ENCODE results near the gene PLCH1.

PLCH1 gene

DNA sequence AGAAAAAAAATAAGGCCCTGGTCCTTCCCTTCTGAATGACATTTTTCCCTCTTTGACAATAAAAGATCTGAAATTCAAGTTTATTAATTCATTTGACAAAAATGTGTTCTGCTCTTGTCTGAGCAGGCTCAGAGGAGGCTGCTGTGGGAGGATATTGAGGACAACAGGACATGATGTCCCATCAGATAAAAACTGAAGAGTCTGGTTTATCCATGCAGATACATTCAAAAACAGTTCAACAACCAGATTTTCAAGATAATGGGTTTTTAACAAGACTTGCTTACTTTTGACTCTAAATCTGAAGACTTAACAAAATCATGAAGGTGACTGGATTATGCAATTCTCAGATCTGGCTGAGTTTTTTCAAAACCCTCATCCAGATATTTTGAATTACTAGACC is 414.5 kb downstream of the PLCH1 start:
- DNase-seq (ENCODE audit: low read depth in 1 of 2, low spot score in 1 of 2) = no peak
- no peak overlapping the region for H3K27ac ChIP-seq (replicated peaks)

GRCh38 chr3:155329513-155330048 is 415.3 kb downstream of the PLCH1 start:
- H3K27me3 ChIP-seq (ENCODE audit: insufficient read depth, poor library complexity, severe bottlenecking) = no peaks in the 10 kb centered on the region
- TF ChIP-seq POLR2AphosphoS5 (IDR thresholded peaks at IDR 0.05; ENCODE audit: low read depth) (no peak), GABPA (IDR thresholded peaks at IDR 0.05; ENCODE audit: low read depth) (no peak), SPI1 (IDR thresholded peaks at IDR 0.05; ENCODE audit: borderline replicate concordance, low read depth) (no peak)
- TF ChIP-seq, protein P1, sequence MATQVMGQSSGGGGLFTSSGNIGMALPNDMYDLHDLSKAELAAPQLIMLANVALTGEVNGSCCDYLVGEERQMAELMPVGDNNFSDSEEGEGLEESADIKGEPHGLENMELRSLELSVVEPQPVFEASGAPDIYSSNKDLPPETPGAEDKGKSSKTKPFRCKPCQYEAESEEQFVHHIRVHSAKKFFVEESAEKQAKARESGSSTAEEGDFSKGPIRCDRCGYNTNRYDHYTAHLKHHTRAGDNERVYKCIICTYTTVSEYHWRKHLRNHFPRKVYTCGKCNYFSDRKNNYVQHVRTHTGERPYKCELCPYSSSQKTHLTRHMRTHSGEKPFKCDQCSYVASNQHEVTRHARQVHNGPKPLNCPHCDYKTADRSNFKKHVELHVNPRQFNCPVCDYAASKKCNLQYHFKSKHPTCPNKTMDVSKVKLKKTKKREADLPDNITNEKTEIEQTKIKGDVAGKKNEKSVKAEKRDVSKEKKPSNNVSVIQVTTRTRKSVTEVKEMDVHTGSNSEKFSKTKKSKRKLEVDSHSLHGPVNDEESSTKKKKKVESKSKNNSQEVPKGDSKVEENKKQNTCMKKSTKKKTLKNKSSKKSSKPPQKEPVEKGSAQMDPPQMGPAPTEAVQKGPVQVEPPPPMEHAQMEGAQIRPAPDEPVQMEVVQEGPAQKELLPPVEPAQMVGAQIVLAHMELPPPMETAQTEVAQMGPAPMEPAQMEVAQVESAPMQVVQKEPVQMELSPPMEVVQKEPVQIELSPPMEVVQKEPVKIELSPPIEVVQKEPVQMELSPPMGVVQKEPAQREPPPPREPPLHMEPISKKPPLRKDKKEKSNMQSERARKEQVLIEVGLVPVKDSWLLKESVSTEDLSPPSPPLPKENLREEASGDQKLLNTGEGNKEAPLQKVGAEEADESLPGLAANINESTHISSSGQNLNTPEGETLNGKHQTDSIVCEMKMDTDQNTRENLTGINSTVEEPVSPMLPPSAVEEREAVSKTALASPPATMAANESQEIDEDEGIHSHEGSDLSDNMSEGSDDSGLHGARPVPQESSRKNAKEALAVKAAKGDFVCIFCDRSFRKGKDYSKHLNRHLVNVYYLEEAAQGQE (IDR thresholded peaks at IDR 0.05; ENCODE audit: insufficient replicate concordance, low read depth) = no peak
- TF ChIP-seq, protein P2, sequence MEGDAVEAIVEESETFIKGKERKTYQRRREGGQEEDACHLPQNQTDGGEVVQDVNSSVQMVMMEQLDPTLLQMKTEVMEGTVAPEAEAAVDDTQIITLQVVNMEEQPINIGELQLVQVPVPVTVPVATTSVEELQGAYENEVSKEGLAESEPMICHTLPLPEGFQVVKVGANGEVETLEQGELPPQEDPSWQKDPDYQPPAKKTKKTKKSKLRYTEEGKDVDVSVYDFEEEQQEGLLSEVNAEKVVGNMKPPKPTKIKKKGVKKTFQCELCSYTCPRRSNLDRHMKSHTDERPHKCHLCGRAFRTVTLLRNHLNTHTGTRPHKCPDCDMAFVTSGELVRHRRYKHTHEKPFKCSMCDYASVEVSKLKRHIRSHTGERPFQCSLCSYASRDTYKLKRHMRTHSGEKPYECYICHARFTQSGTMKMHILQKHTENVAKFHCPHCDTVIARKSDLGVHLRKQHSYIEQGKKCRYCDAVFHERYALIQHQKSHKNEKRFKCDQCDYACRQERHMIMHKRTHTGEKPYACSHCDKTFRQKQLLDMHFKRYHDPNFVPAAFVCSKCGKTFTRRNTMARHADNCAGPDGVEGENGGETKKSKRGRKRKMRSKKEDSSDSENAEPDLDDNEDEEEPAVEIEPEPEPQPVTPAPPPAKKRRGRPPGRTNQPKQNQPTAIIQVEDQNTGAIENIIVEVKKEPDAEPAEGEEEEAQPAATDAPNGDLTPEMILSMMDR (IDR thresholded peaks at IDR 0.05; ENCODE audit: insufficient read depth, low read length) = no peak
- H3K27ac ChIP-seq (replicated peaks) = no peak overlapping the region
- H3K4me3 ChIP-seq (replicated peaks; ENCODE audit: insufficient read depth, low read length) = no peak overlapping the region
- no peak for DNase-seq (ENCODE audit: low read depth in 1 of 2, low spot score in 1 of 2)

More for the DNA sequence above, 414.5 kb downstream of the PLCH1 start:
- TF ChIP-seq SPI1 (IDR thresholded peaks at IDR 0.05; ENCODE audit: borderline replicate concordance, low read depth) (no peak), GABPA (IDR thresholded peaks at IDR 0.05; ENCODE audit: low read depth) (no peak), POLR2AphosphoS5 (IDR thresholded peaks at IDR 0.05; ENCODE audit: low read depth) (no peak)
- TF ChIP-seq, protein P2 (IDR thresholded peaks at IDR 0.05; ENCODE audit: insufficient read depth, low read length) = no peak
- TF ChIP-seq, protein P1 (IDR thresholded peaks at IDR 0.05; ENCODE audit: insufficient replicate concordance, low read depth) = no peak
- Histone ChIP-seq H3K4me3 (replicated peaks; ENCODE audit: insufficient read depth, low read length) (no peak overlapping the region), H3K27me3 (ENCODE audit: insufficient read depth, poor library complexity, severe bottlenecking) (no peaks in the 10 kb centered on the region)

- Histone ChIP-seq H3K27ac (replicated peaks) (no peak overlapping the region), H3K4me3 (replicated peaks; ENCODE audit: insufficient read depth, low read length) (no peak overlapping the region), H3K27me3 (ENCODE audit: insufficient read depth, poor library complexity, severe bottlenecking) (no peaks in the 10 kb centered on the region)
- TF ChIP-seq, protein P1 (IDR thresholded peaks at IDR 0.05; ENCODE audit: insufficient replicate concordance, low read depth) = no peak
- no peak for TF ChIP-seq POLR2AphosphoS5 (IDR thresholded peaks at IDR 0.05; ENCODE audit: low read depth)
- TF ChIP-seq, protein P2 (IDR thresholded peaks at IDR 0.05; ENCODE audit: insufficient read depth, low read length) = no peak
- TF ChIP-seq SPI1 (IDR thresholded peaks at IDR 0.05; ENCODE audit: borderline replicate concordance, low read depth) = no peak
- no peak for TF ChIP-seq GABPA (IDR thresholded peaks at IDR 0.05; ENCODE audit: low read depth)
- DNase-seq (ENCODE audit: low read depth in 1 of 2, low spot score in 1 of 2) = no peak
Observed at GRCh38 chr3:155327871-155328270, 417.0 kb downstream of the PLCH1 start.

All from HL-60 (cell line).